RWPE1 (cell line): ENCODE measurements around the gene C5orf15.
"Not testable (repeated sequence)": the region's sequence is repeated elsewhere in the genome, so short reads cannot be mapped to it uniquely, and the experiment has no call there.

ENCODE experiments used
- CTCF ChIA-PET: fragments of 350-600 bp; sonication (Branson Sonifier 250); formaldehyde crosslinking; extraction: SDS; loops from one replicate; lab custom pipeline; 2021; lab: Yijun Ruan, JAX
- POLR2A ChIA-PET: fragments of 400-600 bp; formaldehyde crosslinking; extraction: SDS; loops from one replicate; lab custom pipeline; 2020; ENCODE audit warnings: antibody characterized with exemption; ENCODE audit not compliant: low non-redundant PET; lab: Yijun Ruan, JAX
- DNase-seq: peaks from one replicate; pipeline ENCODE4 v3.0.0; 2012; ENCODE audit warnings: low spot score
- H3K27ac ChIP-seq: fragments of 450-650 bp; 2 replicates; pipeline ENCODE4 v1.5.1; 2017
- CTCF ChIP-seq: fragments of 450-650 bp; conservative IDR thresholded peaks from 2 replicates; pipeline ENCODE4 v1.5.1; 2017; ENCODE audit warnings: low read depth, mild to moderate bottlenecking

The C5orf15 gene

GRCh38 chr5:133936651-133937015, 31.8 kb downstream of the C5orf15 start:
- TF ChIP-seq CTCF = no peak

GRCh38 chr5:133935991-133936650, 32.3 kb downstream of the C5orf15 start:
- DNase-seq, POLR2A ChIA-PET, H3K27ac ChIP-seq: not testable (repeated sequence)
- CTCF ChIA-PET = interaction anchor here (0.6 kb wide), 1 partner anchor 67 kb away, joined by 3 read pairs; no protein-coding TSS in a partner anchor

More at GRCh38 chr5:133936651-133937015, 31.8 kb downstream of the C5orf15 start:
- POLR2A ChIA-PET = no interaction called here
- no peak overlapping the region for H3K27ac ChIP-seq
- CTCF ChIA-PET = interaction anchor here (0.6 kb wide), 1 partner anchor 68 kb away, joined by 3 read pairs; no protein-coding TSS in a partner anchor
- DNase-seq = no peak

GRCh38 chr5:133935667-133935940, 32.8 kb downstream of the C5orf15 start:
- TF ChIP-seq CTCF = no peak
- CTCF ChIA-PET = no interaction called here
- POLR2A ChIA-PET = no interaction called here
- DNase-seq = no peak
- no peak overlapping the region for H3K27ac ChIP-seq

- CTCF ChIA-PET = interaction anchor here (0.6 kb wide), 1 partner anchor 207 kb away, joined by 3 read pairs; no protein-coding TSS in a partner anchor
- no peak for DNase-seq
- POLR2A ChIA-PET = no interaction called here
- no peak overlapping the region for H3K27ac ChIP-seq
- TF ChIP-seq CTCF = no peak
These were observed 33.4 kb downstream of the C5orf15 start for GRCh38 chr5:133934822-133935666.

- no peak for TF ChIP-seq CTCF
- no peak overlapping the region for H3K27ac ChIP-seq
- no peak for DNase-seq
- ChIA-PET CTCF (no interaction called here), POLR2A (no interaction called here)
These were observed 34.1 kb downstream of the C5orf15 start for GRCh38 chr5:133934311-133934710.

- DNase-seq = no peak
- no peak overlapping the region for H3K27ac ChIP-seq
- POLR2A ChIA-PET = no interaction called here
- CTCF ChIA-PET = no interaction called here
- TF ChIP-seq CTCF = no peak
These were observed 34.6 kb downstream of the C5orf15 start for GRCh38 chr5:133933670-133934295.
